B cell (primary cell): ENCODE measurements around the gene SLF2. TPM values are rescaled to one million over a fixed set of nuclear protein-coding genes. Genes with fewer than 3 reads are reported as not detected.

Source experiments
- ATAC-seq: fragments of 200-7000 bp; cut with Tn5 transposase; one replicate; pipeline ENCODE4 v1.10.0; 2021; ENCODE audit warnings: low read depth, mild to moderate bottlenecking, moderate number of reproducible peaks, moderate library complexity
- CTCF ChIA-PET: fragments of 350-600 bp; sonication (Branson Sonifier 250); formaldehyde crosslinking; loops from one replicate; lab custom pipeline; 2021; ENCODE audit warnings: antibody characterized with exemption, inconsistent platforms; lab: Charles Lee
- POLR2A ChIA-PET: fragments of 350-600 bp; sonication (Branson Sonifier 250); formaldehyde crosslinking; loops from one replicate; lab custom pipeline; 2021; ENCODE audit warnings: antibody characterized with exemption; lab: Charles Lee
- DNase-seq: peaks from one replicate; pipeline ENCODE4 v3.0.0; 2013
- H2AFZ ChIP-seq: 2 replicates; pipeline ENCODE4 v1.6.1; 2012; ENCODE audit warnings: mild to moderate bottlenecking, low read depth, low read length; ENCODE audit not compliant: insufficient read depth, poor library complexity, severe bottlenecking
- H3K27ac ChIP-seq, 2 donors: 1 replicate in 1 of 2; 2 replicates in 1 of 2; pipeline ENCODE4 v1.5.1; 2012 to 2013; ENCODE audit warnings: low read length in 2 of 2, mild to moderate bottlenecking in 2 of 2, moderate library complexity in 1 of 2
- H3K27me3 ChIP-seq, 4 experiments: fragments of 200-600 bp in 1 of 4; sonication (generic) in 1 of 4; replicated peaks in 1 of 4; 1 replicate in 2 of 4; 2 replicates in 2 of 4; pipeline versions ENCODE4 v1.6.1 to v1.7.0; 2013 to 2016; ENCODE audit warnings: low read length in 3 of 4, mild to moderate bottlenecking in 2 of 4, mixed read lengths in 1 of 4, moderate library complexity in 1 of 4; ENCODE audit not compliant: insufficient read depth in 4 of 4, control insufficient read depth in 3 of 4; ENCODE audit errors: control extremely low read depth in 1 of 4
- H3K36me3 ChIP-seq, 2 experiments: replicated peaks in 1 of 2; 1 replicate in 1 of 2; 2 replicates in 1 of 2; pipeline versions ENCODE4 v1.6.1 to v1.7.1; 2013; ENCODE audit warnings: low read length in 1 of 2; ENCODE audit not compliant: insufficient read depth in 2 of 2, control insufficient read depth in 1 of 2; ENCODE audit errors: control extremely low read depth in 1 of 2, extremely low read depth in 1 of 2
- H3K4me1 ChIP-seq, 2 donors: fragments of 200-600 bp in 1 of 2; sonication (generic) in 1 of 2; 1 replicate in 1 of 2; 2 replicates in 1 of 2; pipeline versions ENCODE4 v1.5.1 to v1.6.1; 2013 to 2017; ENCODE audit warnings: low read length in 2 of 2; ENCODE audit not compliant: control insufficient read depth in 2 of 2, insufficient read depth in 2 of 2
- H3K4me2 ChIP-seq: replicated peaks from 2 replicates; pipeline ENCODE3; 2012; ENCODE audit warnings: mild to moderate bottlenecking, low read depth, low read length; ENCODE audit not compliant: poor library complexity, severe bottlenecking
- H3K4me3 ChIP-seq, 5 experiments: fragments of 200-600 bp in 1 of 5; sonication (generic) in 1 of 5; 1 replicate in 3 of 5; 2 replicates in 2 of 5; pipeline versions ENCODE4 v1.5.1 to v1.7.0; 2011 to 2016; ENCODE audit warnings: low read length in 4 of 5, mild to moderate bottlenecking in 4 of 5, low read depth in 2 of 5, control low read depth in 1 of 5, moderate library complexity in 1 of 5; ENCODE audit not compliant: insufficient read depth in 1 of 5; ENCODE audit errors: control extremely low read depth in 1 of 5, extremely low read depth in 1 of 5
- H3K79me2 ChIP-seq: fragments of 200-600 bp; sonication (generic); one replicate; pipeline ENCODE4 v1.6.0; 2016; ENCODE audit warnings: low read length; ENCODE audit not compliant: control insufficient read depth, insufficient read depth
- H3K9ac ChIP-seq: fragments of 200-600 bp; sonication (generic); 2 replicates; pipeline ENCODE4 v1.6.1; 2017; ENCODE audit warnings: mild to moderate bottlenecking, low read length, moderate library complexity
- H3K9me3 ChIP-seq, 3 donors: one replicate each; pipeline versions ENCODE4 v1.6.1 to v1.7.1; 2013; ENCODE audit warnings: low read length in 2 of 3; ENCODE audit not compliant: control insufficient read depth in 2 of 3, insufficient read depth in 1 of 3; ENCODE audit errors: control extremely low read depth in 1 of 3
- H4K20me1 ChIP-seq: 2 replicates; pipeline ENCODE4 v1.6.0; 2012; ENCODE audit warnings: mild to moderate bottlenecking, low read length; ENCODE audit not compliant: insufficient read depth, control insufficient read depth, poor library complexity, severe bottlenecking
- H3K27ac Mint-ChIP-seq: one replicate; pipeline ENCODE4 v1.8.0; 2021; ENCODE audit warnings: mixed read lengths
- H3K27me3 Mint-ChIP-seq: one replicate; pipeline ENCODE4 v1.8.0; 2021; ENCODE audit warnings: mixed read lengths
- H3K4me1 Mint-ChIP-seq: one replicate; pipeline ENCODE4 v1.8.0; 2021; ENCODE audit warnings: mixed read lengths
- H3K4me3 Mint-ChIP-seq: one replicate; pipeline ENCODE4 v1.8.0; 2021; ENCODE audit warnings: mixed read lengths
- H3K9me3 Mint-ChIP-seq: one replicate; pipeline ENCODE4 v1.8.0; 2022; ENCODE audit warnings: mixed read lengths; ENCODE audit not compliant: insufficient read depth
- EZH2 ChIP-seq: IDR thresholded peaks from 2 replicates; pipeline ENCODE4 v1.6.1; 2012; ENCODE audit warnings: borderline replicate concordance, low read depth, mild to moderate bottlenecking, moderate library complexity, low read length; ENCODE audit not compliant: insufficient read depth, poor library complexity, severe bottlenecking
- WGBS: methylation state at CpG from one replicate; pipeline ENCODE4 v1.1.5; 2013; ENCODE audit warnings: missing lambda C conversion rate; ENCODE audit not compliant: insufficient coverage; 5-methylcytosine and 5-hydroxymethylcytosine counted together
- intact Hi-C: fragments of 100-400 bp; cut with micrococcal nuclease; formaldehyde crosslinking; loops from one replicate; pipeline ENCODE4 v1.10.0; 2022
- polyA plus RNA-seq: library from polyadenylated mRNA; depleted of rRNA; stranded (reverse); fragments of >200 nt; gene quantifications from 2 replicates; pipeline ENCODE4 v1.2.3, GENCODE V29; 2012
- total RNA-seq, 2 donors: library from RNA; stranded (reverse); fragments of 120-200 nt in 1 of 2; gene quantifications; 1 replicate in 1 of 2; 2 replicates in 1 of 2; pipeline versions ENCODE4 v1.2.3 to v1.2.4, GENCODE V29; 2013 to 2022
- TF ChIP-seq, protein P1 (sequence below): fragments of 200-600 bp; IDR thresholded peaks from one replicate; pipeline ENCODE4 v1.8.0; 2022; ENCODE audit warnings: antibody characterized with exemption, mild to moderate bottlenecking

The SLF2 gene
- total and polyA plus RNA-seq, 2 donors (not counting 1 experiment from before 2014, with no cell fraction given): 11.8 to 65.6 TPM

DNA sequence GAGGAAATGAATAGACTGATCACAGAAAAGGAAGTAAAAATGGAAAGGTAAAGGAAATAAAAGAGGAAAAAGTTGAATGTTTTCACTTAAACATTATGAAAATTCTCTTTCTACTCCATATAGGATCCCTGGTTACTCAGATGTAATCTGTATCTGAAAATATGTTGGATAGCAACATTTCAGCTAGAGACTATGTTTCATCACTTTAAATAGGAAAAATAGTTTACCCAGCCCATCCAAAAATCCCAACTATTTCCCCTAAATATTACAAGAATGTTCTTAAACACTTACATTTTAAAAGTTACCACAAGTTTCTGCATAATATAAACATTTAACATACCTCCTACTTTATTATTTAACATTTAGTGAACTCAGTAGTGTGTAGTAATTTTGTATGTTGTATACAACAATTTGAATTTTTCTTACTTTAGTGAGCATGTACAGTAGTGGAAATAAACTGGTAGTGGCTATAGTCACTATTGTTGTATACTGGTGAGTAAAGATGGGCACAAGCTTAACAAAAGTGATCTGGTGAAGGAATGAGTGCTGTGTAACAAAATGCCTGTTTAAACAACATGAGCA, 27.1 kb downstream of the SLF2 start:
- TF ChIP-seq EZH2: no peak
- TF ChIP-seq, protein P1, sequence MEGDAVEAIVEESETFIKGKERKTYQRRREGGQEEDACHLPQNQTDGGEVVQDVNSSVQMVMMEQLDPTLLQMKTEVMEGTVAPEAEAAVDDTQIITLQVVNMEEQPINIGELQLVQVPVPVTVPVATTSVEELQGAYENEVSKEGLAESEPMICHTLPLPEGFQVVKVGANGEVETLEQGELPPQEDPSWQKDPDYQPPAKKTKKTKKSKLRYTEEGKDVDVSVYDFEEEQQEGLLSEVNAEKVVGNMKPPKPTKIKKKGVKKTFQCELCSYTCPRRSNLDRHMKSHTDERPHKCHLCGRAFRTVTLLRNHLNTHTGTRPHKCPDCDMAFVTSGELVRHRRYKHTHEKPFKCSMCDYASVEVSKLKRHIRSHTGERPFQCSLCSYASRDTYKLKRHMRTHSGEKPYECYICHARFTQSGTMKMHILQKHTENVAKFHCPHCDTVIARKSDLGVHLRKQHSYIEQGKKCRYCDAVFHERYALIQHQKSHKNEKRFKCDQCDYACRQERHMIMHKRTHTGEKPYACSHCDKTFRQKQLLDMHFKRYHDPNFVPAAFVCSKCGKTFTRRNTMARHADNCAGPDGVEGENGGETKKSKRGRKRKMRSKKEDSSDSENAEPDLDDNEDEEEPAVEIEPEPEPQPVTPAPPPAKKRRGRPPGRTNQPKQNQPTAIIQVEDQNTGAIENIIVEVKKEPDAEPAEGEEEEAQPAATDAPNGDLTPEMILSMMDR: no peak
- intact Hi-C loops: no loop called here
- H3K4me3 ChIP-seq: no peak overlapping the region
- H3K9me3 Mint-ChIP-seq: no peaks in the 10 kb centered on the region
- no peak for ATAC-seq
- H3K4me3 Mint-ChIP-seq: no peak overlapping the region
- no peaks in the 10 kb centered on the region for H3K27me3 ChIP-seq
- H3K4me1 Mint-ChIP-seq: no peaks in the 10 kb centered on the region
- no peak overlapping the region for H2AFZ ChIP-seq
- ChIA-PET POLR2A (no interaction called here), CTCF (interaction anchor here (1.3 kb wide), 1 partner anchor 79 kb away, joined by 3 read pairs; no protein-coding TSS in a partner anchor)
- H3K4me1 ChIP-seq: no peaks in the 10 kb centered on the region
- H3K36me3 ChIP-seq: peaks cover 14 to 52% of the 10 kb centered on the region in 2 experiments
- no peak overlapping the region for H3K4me2 ChIP-seq
- H3K79me2 ChIP-seq: no peaks in the 10 kb centered on the region
- no peaks in the 10 kb centered on the region for H3K27me3 Mint-ChIP-seq
- no peaks in the 10 kb centered on the region for H3K9me3 ChIP-seq
- no peak overlapping the region for H3K27ac ChIP-seq
- DNase-seq: no peak
- no peaks in the 10 kb centered on the region for H4K20me1 ChIP-seq
- no peak overlapping the region for H3K9ac ChIP-seq
- H3K27ac Mint-ChIP-seq: no peak overlapping the region

- no peak overlapping the region for H2AFZ ChIP-seq
- Mint-ChIP-seq H3K9me3 (no peaks in the 10 kb centered on the region), H3K27ac (no peak overlapping the region), H3K27me3 (no peaks in the 10 kb centered on the region), H3K4me1 (no peaks in the 10 kb centered on the region), H3K4me3 (no peak overlapping the region)
- no peaks in the 10 kb centered on the region for H4K20me1 ChIP-seq
- H3K9ac ChIP-seq: no peak overlapping the region
- no peaks in the 10 kb centered on the region for H3K4me1 ChIP-seq
- no peak for ATAC-seq
- H3K9me3 ChIP-seq: no peaks in the 10 kb centered on the region
- H3K27ac ChIP-seq: no peak overlapping the region
- no peaks in the 10 kb centered on the region for H3K27me3 ChIP-seq
- no peak for DNase-seq
- intact Hi-C loops: no loop called here
- H3K79me2 ChIP-seq: no peaks in the 10 kb centered on the region
- TF ChIP-seq, protein P1: no peak
- POLR2A ChIA-PET: no interaction called here
- H3K36me3 ChIP-seq: peaks cover 14 to 67% of the 10 kb centered on the region in 2 experiments
- no peak overlapping the region for H3K4me2 ChIP-seq
- no CpG with 5 or more reads among the region's 3 CpGs for WGBS
- H3K4me3 ChIP-seq: no peak overlapping the region
- CTCF ChIA-PET: interaction anchor here (1.5 kb wide), 1 partner anchor 200 kb away, joined by 4 read pairs; no protein-coding TSS in a partner anchor
Observed at GRCh38 chr10:100942229-100942628, 29.5 kb downstream of the SLF2 start.
